GM21737 (cell line): ENCODE data around the gene GART.
"Not testable (repeated sequence)": the region's sequence is repeated elsewhere in the genome, so short reads cannot be mapped to it uniquely, and the experiment has no call there.

ENCODE experiments used
- ATAC-seq: cut with Tn5 transposase; IDR thresholded peaks from one replicate; pipeline ENCODE4 v1.9.1; 2021; ENCODE audit warnings: mild to moderate bottlenecking, moderate library complexity; ENCODE audit not compliant: unreplicated experiment

Gene GART

DNA sequence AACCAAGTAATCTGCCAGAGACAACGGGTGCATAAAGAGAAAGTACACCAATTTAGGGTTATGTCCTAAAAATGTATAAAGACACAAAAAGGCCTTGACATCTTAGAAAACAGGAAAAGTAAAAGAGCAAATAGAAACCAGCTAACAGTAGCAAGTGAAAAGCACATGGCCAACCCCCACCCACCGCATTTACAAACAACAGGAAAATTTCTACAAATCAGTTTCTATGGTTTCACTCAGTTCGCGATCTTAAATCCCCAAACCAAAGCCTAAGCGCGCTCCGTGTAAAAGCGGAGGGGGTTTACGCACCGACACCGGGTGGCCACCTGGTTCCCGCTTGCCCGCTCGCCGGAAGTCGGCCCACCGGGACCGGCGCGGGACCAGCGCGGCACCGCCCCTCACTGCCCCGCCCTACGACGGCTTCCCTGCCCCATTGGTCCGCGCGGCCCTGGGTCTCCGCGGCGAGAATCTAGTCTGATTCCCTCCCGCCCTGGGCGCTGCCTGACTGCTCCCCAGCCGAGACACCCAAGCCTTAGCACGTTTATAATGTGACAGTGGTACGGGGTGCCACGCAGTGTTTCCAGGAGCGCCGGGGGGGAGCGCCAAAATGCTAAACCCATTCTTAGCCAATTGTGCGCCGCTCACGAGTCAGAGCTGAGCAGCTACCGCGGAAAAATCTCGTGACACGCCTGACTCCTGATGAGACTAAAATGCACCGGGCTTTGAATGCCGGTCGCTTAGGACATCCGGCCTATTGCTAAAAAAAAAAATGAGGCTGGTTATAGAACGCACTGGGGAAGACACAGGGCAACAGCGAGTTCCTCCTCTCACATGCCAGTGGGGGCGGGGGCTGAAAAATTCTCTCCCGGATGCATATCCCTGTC lies at the start of gene GART:
TSS of gene GART (minus strand) at position 362 of the 884 bp plus-strand sequence. CDS start 2,802 bp downstream, outside the sequence.
- ATAC-seq = peak; percentile 63

DNA sequence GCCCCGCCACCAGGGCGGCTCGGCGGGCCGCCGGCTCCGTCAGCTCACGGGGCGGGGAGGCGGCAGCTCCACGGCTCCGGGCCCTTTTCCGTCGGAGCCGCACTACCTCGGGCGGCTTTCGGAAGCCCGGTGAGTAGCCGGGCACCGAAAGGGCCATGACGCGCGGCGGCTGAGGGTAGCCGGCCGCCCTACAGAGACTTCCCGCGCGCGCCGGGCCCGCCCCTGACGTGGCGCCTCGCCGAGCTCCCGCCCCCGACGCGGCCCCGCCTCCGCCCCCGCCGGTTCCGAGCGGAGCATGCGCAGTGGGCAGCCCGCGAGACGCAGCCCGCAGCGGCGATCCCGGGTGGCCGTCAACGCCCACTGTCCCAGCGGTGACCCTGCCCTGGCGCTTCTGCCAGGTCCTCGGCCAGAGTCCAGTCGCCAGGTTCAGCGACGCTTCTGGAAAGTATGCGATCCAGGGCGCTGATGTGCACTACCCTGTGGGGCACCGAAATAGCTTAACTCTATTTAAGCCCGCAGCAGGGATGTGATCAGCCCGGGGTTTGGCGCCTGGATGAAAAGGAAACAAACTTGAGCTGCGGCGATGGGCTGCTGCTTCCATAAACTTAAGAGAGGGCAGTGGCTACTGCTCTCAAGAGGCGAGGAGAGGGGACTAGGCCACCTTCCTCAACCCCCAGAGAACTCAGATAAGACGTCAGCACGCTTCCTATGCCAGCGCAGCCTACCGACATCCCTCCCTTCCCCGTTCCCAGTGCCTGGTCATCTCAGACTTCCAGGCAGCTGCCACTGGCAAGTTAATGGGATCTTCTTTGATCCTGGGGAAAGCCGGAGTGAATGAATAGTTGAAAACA lies 46.8 kb upstream of the GART start, which contains the start of gene DONSON:
TSS of gene DONSON (minus strand) at position 200 of the 851 bp plus-strand sequence. CDS start at position 157, 43 bp downstream.
- peak; percentile 89 for ATAC-seq

DNA sequence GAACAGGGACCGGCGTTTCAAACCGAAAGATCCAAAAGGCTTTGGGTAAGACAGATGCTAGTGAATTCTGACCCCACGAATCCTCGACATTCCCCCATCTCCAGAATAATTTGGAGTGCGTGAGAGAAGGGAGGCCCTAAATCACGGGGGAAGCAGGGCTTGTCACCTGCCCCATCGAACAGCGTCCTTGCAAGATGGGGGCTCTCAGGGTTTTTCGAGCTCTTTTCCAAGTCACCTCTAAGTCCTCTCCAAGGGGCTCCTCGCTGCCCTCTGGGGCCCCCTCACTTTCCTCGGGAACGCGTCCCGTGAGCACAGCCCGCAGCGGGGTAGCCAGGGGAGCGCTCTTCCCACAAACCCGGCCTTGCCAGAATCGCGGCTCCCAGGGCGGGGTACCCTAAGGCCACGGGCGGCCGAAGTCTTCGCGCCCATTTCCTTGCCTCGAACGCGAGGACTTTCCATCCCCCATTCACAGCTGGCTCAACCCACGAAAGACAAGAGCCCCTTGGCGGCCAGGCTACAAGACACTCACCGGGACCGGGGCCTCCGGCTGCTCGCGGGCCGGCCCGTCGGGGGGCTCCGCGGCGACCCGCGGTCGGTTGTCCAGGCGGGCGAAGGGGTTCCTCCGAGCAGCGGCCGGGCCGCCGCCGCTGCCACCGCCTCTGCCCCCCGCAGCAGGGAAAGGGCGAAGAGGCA lies 46.0 kb upstream of the GART start:
- peak; percentile 19 for ATAC-seq

DNA sequence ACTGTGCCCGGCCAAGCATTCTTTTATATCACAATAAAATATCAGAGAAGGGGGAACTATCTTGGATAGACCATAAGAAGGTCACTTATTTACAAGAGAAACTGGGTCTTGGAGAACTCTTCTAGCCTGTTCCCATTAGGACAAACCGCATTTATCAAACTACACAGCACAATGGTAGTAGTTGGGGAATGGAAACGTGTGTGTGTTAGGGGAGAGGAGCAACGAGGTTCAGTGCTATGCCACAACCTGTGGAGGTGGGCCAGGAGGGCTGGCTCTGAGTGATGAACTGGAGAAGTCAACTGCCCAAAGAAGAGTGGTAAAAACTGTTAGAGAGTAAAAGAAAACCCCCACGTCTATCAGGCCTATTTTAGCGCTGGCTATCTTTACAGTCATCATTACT lies 45.0 kb upstream of the GART start:
- no peak for ATAC-seq

DNA sequence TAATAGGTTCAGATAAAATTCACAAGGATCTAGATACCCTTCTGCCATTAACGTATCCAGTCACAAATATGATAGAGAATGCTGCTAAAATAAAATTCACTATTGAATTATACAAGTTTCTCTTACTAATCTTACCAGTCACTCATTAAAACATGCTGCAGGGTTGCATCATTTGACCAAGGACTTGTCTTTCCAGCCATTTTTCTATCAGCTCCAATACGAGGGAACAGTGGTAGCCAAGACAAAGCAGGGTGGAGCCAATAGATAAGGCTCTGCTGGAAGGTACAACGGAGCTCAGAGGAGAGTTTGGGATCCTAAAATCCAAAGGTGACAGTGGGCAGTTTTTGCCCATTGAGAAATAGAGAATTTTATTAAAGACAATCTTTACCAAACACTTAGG lies 42.5 kb upstream of the GART start:
- ATAC-seq = no peak

DNA sequence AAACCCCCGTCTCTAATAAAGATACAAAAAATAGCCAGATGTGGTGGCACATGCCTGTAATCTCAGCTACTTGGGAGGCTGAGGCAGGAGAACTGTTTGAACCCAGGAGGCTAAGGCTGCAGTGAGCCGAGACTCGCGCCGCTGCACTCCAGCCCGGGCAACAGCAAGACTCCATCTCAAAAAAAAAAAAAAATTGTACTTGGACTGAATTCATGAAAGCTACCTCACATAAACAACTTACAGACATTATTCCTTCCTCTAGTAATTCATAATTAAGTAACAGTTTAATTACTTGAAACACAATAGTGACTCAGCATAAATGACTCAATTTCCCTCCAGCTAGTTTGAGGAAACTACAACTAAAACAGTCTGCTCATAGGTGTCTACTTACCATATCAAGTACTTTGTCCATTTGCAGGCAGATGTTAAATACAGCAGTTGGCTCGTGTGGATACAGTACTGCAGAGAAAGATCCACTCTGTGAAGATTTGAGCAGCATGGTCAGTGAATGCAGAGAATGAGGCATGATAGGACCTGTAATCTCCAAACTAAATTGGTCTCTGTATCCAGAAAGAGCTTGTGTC lies 37.1 kb upstream of the GART start:
- no peak for ATAC-seq

DNA sequence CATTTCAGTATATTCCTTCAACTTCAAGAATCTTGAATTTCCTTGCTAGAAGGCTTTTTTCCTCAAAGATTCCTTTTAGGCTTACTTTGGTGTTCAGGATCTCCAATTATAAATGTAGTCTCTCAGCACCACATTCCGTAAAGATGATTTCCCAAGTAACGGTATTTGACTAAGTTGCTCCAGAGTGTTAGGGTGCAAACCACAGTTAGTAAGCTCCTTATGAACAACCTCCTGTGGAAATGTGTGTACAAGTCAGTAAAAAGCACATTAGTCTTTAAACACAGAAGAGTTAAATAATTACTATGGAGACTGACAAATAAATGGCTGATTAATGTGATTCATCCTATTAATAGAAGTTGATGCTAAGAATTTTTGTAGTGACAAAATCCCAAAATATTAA lies 36.3 kb upstream of the GART start:
- ATAC-seq = no peak

DNA sequence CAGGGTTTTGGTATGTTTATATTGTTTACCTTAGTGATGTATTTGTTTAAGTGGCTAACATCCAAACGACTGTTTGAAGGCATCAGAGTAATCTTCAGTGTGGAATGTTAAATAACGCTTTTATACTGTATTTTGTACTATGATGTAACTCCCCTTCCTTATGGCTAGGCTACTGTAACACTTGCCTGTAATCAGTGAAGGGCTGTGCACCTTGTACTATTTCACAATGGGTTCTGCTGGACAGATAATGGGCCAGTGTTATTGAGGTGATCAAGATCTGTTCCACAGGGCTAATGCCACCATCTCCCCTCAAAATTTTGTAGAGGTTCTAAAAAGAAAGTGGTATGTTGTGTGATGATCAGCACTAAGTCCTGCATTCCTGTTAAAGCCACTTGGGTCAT lies 34.8 kb upstream of the GART start:
- not testable (repeated sequence) for ATAC-seq

DNA sequence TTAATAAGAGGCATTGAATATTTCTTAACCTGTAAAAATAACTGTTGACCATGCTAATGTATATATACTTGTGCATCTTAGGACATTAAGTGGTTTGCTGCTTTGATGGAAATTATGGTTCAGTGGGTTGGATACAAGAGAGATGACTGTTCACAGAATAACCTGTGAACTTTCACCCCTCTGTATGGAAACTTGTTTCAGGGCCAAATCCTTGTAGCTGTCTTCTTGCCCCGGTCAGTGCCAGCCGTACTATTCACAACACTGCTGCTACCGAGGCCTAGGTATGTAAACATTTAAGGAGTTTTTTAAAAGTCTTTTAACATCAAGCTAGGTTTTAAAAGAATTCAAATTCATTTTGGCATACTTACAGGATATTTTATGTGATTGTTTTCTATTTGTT lies 30.4 kb upstream of the GART start:
- no peak for ATAC-seq

DNA sequence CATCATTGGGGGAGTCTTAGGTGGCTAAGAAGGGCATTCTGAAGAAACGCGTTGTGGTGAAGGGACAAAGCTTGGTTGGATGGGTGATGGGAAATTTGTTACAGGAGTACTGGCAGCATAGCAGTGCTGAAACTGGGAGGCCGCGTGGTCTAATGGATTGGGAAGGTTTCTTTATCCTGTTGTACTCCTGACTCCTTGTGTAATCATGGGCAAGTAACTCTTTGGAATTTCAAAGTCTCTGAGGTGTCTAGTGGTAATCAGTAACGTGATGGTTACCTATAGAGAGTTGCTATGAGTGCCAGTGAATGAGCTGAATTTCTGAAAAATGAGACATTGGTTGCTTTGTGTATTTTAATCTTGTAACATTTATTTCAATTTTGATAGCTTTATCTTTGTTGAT lies 28.1 kb upstream of the GART start:
- no peak for ATAC-seq

DNA sequence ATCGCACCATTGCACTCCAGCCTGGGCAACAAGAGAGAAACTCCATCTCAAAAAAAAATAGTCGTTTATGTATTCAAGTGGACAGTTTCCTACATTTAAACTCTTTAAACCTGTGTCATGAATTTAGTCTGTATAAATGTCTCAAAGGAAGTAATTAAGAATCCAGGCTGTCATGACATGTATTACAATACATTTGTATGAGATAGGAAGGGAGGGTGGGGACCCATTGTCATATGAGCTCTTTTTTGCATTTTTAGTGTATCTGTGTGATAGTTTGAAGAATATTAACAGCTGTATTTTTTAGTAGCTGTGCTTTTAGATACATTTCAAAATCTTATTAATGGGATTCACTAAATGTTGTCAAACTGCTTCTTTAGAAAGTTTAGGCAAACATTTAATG lies 26.5 kb upstream of the GART start:
- no peak for ATAC-seq

DNA sequence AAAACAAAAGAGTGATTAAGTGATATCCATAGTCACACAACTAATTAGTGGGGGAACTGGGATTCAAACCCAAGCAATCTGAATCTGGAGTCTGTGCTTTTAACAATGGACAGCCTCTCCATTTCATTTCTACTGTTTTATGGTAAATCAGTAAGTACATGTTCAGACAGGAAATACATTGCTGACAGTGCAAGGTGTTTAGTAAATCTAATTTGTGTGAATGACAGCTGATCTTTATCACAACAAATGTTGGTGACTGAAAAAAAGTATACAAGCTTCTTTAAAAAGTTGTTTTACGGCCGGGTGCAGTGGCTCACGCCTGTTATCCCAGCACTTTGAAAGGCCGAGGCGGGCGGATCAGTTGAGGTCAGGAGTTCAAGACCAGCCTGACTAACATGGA lies 26.0 kb upstream of the GART start:
- ATAC-seq = no peak

DNA sequence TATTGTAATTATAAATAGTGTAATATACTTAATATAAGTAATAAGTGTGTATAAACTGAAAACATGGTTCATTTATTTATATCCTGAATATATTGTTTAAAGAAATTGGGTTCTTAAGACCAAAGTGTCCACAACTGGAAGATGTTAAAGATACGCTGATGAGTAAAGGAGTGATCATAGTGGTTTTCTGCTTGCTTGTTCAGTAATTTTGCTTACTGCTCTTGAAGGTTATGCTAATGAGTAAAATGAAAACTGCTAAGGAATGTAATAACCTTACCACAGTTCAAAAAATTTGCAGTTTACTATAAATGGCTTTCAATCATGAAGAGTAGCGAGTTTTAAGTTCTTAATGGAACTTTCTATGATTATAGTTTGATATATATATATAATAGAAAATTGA lies 24.6 kb upstream of the GART start:
- ATAC-seq = no peak

DNA sequence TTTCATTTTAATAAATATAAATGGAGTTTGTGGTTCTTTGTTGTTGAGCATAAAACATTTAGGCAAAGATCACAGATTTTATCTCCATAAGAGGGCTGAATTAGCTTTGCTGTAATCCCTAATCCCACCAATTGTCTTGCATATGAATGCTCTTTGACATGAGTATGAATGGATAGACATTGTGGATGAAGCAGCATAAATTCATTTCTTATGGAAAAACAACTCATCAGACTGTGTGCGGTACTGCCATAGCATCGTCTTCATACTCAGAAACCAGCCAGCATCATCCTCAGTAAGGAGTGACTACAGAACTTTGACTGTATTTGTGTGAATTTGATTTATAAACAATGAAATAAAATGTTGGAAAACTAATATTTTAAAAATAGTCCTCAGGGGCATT lies 20.5 kb upstream of the GART start:
- ATAC-seq = no peak

DNA sequence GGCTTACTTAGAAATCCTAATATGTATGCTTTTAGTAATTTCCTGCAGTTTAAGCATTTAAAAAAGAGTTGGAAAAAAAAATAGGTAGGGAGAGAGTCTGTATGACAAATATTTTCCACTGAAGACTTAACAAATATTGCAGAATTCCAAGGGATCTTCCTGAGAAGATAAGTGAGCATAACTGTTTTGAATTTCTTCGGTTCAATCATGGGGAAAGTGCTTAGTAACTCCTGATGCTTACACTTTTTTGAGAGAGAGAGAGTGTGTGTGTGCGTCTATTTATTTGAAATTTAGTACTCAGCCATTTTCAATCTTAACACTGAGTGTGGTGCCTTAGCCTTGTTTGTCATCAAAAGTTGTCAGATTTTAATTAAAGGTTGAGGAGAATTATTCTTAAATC lies 19.5 kb upstream of the GART start:
- ATAC-seq = no peak

DNA sequence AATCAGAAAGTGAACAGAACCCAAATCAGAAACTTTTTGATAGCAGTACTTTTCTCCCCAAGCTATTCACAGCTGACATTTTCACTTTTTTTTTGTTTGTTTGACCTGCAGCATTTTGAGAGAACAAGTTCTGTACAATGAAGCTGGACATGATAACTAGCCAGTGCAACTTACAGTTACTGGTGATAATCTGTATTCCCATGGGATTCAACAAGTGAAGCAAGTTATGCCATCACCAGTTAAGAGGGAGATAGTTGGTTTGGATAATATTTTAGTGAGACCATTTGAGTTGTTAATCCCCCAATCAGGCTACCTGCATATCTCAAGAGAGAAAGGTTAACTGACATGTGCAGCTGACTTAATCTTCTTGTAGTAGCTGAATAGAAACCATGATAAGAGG lies 19.0 kb upstream of the GART start:
- ATAC-seq = no peak

DNA sequence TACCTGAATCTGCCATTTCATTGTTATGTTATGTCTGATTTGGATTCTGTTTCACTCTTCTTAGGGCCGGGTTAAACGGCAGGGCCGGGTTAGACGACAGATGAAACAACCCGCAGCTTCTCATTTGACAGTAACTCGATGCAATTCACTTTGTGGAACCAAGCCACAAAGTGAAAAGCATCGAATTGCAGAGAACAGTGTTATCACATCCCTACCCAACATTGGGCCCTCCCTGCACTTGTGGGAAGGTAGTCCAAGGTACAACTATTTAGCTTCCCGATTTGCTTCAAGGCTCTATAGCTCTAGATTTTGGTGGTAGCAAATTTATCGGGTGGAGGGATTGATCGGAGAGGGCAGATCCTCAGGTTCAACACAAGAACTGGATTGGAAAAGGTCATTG lies 17.9 kb upstream of the GART start:
- no peak for ATAC-seq

DNA sequence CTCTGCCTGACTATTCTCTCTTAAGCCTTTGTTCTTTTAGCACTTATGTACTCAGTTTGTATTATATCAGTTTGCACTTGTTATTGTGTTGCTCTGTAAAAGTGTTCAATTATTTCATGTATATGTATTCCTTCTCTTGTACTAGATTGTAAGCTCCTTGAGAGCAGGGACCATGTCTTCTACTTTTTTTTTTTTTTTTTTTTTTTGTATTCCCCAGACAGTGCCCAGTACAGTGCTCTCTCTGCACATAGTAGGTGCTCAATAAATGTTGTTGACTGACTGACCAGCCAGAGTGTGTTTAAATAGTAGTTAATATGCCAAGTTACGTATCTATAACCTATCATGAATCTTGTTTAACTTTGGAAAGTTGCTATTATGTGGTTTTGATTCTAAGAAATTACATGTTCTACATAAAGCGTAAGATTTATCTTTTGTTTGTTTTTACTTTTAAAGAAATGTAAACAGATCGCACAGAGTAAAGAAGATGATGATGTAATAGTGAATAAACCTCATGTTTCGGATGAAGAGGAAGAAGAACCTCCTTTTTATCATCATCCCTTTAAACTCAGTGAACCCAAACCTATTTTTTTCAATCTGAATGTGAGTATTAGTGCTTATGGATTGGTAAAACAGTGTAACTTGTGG lies 17.0 kb upstream of the GART start:
- ATAC-seq = no peak

DNA sequence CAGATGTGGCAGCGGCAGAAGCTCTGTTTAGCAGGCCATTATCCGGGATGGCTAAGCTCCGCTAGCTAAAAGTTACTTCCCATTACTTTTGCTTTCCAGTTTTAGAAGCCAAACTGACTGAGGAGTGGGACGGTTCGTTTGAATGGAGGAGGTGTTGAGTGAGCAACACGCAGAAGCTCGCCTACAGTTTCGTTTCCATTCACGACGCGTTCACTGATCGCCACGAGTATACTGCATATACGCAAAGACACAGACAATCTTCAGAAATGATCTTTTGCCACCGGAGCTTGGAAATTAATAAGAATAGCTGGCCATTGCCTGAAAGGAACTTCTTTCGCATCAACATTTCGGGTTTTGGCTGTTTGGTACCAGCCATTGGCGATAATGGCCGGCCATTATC lies 15.5 kb upstream of the GART start:
- no peak for ATAC-seq

DNA sequence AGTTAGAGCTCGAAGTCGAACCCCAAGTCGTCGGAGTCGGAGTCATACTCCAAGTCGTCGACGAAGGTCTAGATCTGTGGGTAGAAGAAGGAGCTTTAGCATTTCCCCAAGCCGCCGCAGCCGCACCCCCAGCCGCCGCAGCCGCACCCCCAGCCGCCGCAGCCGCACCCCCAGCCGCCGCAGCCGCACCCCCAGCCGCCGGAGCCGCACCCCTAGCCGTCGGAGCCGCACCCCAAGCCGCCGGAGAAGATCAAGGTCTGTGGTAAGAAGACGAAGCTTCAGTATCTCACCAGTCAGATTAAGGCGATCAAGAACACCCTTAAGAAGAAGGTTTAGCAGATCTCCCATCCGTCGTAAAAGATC lies 13.0 kb upstream of the GART start:
- no peak for ATAC-seq
